GM21737 (cell line): ENCODE measurements around the gene ABLIM2.
"Not testable (repeated sequence)": the region's sequence is repeated elsewhere in the genome, so short reads cannot be mapped to it uniquely, and the experiment has no call there.

Experiments
- ATAC-seq: cut with Tn5 transposase; IDR thresholded peaks from one replicate; pipeline ENCODE4 v1.9.1; 2021; ENCODE audit warnings: mild to moderate bottlenecking, moderate library complexity; ENCODE audit not compliant: unreplicated experiment

ABLIM2 gene

GRCh38 chr4:7945709-7946380, 212.8 kb downstream of the ABLIM2 start:
- ATAC-seq, result no peak

GRCh38 chr4:7944599-7945220, 213.9 kb downstream of the ABLIM2 start:
- ATAC-seq, result no peak

- not testable (repeated sequence) for ATAC-seq
Observed at GRCh38 chr4:7943688-7944087, 214.9 kb downstream of the ABLIM2 start.

GRCh38 chr4:7943211-7943610, 215.4 kb downstream of the ABLIM2 start:
- ATAC-seq, result no peak

- ATAC-seq, result no peak
Observed at GRCh38 chr4:7941965-7942496, 216.6 kb downstream of the ABLIM2 start.

- no peak for ATAC-seq
Observed at GRCh38 chr4:7941111-7941964, 217.3 kb downstream of the ABLIM2 start.

- peak; percentile 93 for ATAC-seq
Observed at GRCh38 chr4:7939377-7940108, 219.1 kb downstream of the ABLIM2 start, which contains the start of gene AFAP1. Gene AFAP1 (minus strand): TSS chr4:7939861. CDS start chr4:7872078, 67,783 bp downstream.

GRCh38 chr4:7938609-7939376, 219.8 kb downstream of the ABLIM2 start:
- no peak for ATAC-seq

GRCh38 chr4:7938266-7938608, 220.4 kb downstream of the ABLIM2 start:
- ATAC-seq, result no peak

- no peak for ATAC-seq
Observed at GRCh38 chr4:7937006-7937405, 221.6 kb downstream of the ABLIM2 start.

GRCh38 chr4:7933651-7934510, 224.7 kb downstream of the ABLIM2 start:
- ATAC-seq, result no peak

- ATAC-seq, result no peak
Observed at GRCh38 chr4:7932287-7932686, 226.3 kb downstream of the ABLIM2 start.

GRCh38 chr4:7929118-7929951, 229.3 kb downstream of the ABLIM2 start:
- ATAC-seq, result no peak

GRCh38 chr4:7928711-7929110, 229.9 kb downstream of the ABLIM2 start:
- ATAC-seq, result no peak

GRCh38 chr4:7926822-7927221, 231.8 kb downstream of the ABLIM2 start:
- ATAC-seq, result no peak

GRCh38 chr4:7924570-7924969, 234.0 kb downstream of the ABLIM2 start:
- no peak for ATAC-seq

GRCh38 chr4:7924163-7924562, 234.4 kb downstream of the ABLIM2 start:
- ATAC-seq, result no peak

- ATAC-seq, result no peak
Observed at GRCh38 chr4:7922466-7922865, 236.1 kb downstream of the ABLIM2 start.
